Mononuclear cell (primary cell): ENCODE results near the gene AP4S1. TPM values are rescaled to one million over a fixed set of nuclear protein-coding genes. Genes with fewer than 3 reads are reported as not detected.
A peak's percentile ranks its signal among the peaks of the same experiment; 100 is the strongest.
"Not testable (repeated sequence)": the region's sequence is repeated elsewhere in the genome, so short reads cannot be mapped to it uniquely, and the experiment has no call there.

Experiments used
- H3K27me3 ChIP-seq: 2 replicates; pipeline ENCODE4 v1.6.0; 2011; ENCODE audit warnings: low read length, control low read depth; ENCODE audit not compliant: insufficient read depth
- H3K4me1 ChIP-seq: 2 replicates; pipeline ENCODE4 v1.5.1; 2011; ENCODE audit warnings: mild to moderate bottlenecking, low read length, control low read depth; ENCODE audit not compliant: insufficient read depth
- H3K4me3 ChIP-seq: 2 replicates; pipeline ENCODE4 v1.5.1; 2011; ENCODE audit warnings: mild to moderate bottlenecking, low read length, moderate library complexity
- H3K9me3 ChIP-seq: 2 replicates; pipeline ENCODE4 v1.5.1; 2011; ENCODE audit warnings: low read depth, mild to moderate bottlenecking, control low read depth, low read length
- total RNA-seq: library from RNA; depleted of rRNA; stranded (reverse); fragments of >200 nt; gene quantifications from one replicate; pipeline ENCODE4 v1.2.3, GENCODE V29; 2012

The AP4S1 gene
- total RNA-seq, 1 donor = 13.0 TPM

DNA sequence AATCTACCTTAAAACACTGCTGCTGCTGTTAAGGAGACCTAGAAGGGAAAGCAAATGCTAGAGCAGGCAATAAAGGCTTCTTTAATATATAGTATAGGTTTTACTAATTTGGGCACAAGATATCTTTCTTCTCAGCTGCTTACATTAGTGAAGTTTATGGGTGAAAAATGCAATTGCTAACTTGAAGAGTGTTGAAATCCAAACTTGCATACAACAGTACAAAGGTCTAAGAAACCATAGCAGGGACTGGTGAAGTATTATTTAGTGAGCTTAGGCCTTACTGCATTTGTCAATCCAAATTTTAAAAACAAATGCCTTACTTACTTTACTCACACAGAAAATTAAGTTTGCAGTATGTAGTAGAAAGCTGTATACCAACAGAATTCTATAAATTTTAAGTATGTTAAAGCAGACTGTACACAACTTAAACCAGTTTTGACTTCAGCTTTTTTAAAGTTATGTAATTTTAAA is 1.4 kb upstream of the AP4S1 start:
- H3K9me3 ChIP-seq = no peaks in the 10 kb centered on the region
- peaks cover 18% of the 10 kb centered on the region for H3K4me1 ChIP-seq
- H3K27me3 ChIP-seq = no peaks in the 10 kb centered on the region
- no peak overlapping the region for H3K4me3 ChIP-seq

DNA sequence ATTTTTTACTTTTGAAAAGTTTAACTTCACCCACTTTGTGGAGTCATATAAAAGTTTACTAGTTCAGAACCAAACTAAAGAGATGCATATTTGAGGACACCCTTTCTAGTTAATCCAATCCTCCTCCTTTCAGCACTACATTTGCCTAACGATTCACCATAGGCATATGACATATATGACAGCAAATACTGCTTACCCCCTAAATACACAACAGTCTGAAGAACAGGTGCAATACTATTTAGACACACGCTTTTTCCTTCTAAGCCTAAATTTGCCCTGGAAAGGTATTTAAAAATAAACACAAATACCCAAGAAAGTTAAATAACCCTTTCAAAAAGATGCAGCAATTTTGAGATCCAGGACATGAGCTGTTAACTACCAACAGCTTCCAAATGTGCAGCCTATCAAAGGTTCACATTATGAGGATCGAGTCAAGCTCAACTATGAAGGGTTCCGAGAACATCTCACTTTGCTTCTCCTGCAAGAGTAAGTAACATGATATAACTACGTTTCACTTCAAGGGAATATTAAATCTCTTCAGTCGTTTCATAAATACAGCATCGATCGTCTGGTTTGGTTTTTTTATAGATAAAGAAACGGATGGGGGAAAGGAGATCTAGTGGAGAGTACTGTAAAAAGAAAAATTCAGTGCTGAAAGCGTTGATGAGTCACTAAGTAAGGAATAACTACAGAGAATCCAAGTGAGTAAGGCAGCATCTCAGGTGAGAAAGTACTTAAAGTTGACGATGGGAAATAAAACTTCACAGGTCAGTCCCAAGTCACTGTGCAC is 677 bp upstream of the AP4S1 start:
- peak overlapping the region; percentile 99 for H3K4me3 ChIP-seq
- no peaks in the 10 kb centered on the region for H3K9me3 ChIP-seq
- H3K27me3 ChIP-seq = no peaks in the 10 kb centered on the region
- peaks cover 18% of the 10 kb centered on the region for H3K4me1 ChIP-seq

GRCh38 chr14:31026077-31026449 is 614 bp downstream of the AP4S1 start, which contains the start of gene STRN3:
TSS of gene STRN3 (minus strand) at chr14:31026379. CDS start at chr14:31026185, 194 bp downstream.
- Histone ChIP-seq H3K4me1 (peaks cover 18% of the 10 kb centered on the region), H3K9me3 (no peaks in the 10 kb centered on the region), H3K4me3 (peak within 1 kb of the TSS; percentile 99), H3K27me3 (no peaks in the 10 kb centered on the region)

- H3K4me3 ChIP-seq = peak overlapping the region; percentile 99
- peaks cover 21% of the 10 kb centered on the region for H3K4me1 ChIP-seq
- H3K9me3 ChIP-seq = no peaks in the 10 kb centered on the region
- H3K27me3 ChIP-seq = no peaks in the 10 kb centered on the region
Measured at GRCh38 chr14:31026450-31027235, 1.2 kb downstream of the AP4S1 start.

GRCh38 chr14:31027847-31028246 is 2.4 kb downstream of the AP4S1 start:
- Histone ChIP-seq H3K4me1 (peaks cover 24% of the 10 kb centered on the region), H3K4me3 (no peak overlapping the region), H3K9me3 (no peaks in the 10 kb centered on the region), H3K27me3 (no peaks in the 10 kb centered on the region)

DNA sequence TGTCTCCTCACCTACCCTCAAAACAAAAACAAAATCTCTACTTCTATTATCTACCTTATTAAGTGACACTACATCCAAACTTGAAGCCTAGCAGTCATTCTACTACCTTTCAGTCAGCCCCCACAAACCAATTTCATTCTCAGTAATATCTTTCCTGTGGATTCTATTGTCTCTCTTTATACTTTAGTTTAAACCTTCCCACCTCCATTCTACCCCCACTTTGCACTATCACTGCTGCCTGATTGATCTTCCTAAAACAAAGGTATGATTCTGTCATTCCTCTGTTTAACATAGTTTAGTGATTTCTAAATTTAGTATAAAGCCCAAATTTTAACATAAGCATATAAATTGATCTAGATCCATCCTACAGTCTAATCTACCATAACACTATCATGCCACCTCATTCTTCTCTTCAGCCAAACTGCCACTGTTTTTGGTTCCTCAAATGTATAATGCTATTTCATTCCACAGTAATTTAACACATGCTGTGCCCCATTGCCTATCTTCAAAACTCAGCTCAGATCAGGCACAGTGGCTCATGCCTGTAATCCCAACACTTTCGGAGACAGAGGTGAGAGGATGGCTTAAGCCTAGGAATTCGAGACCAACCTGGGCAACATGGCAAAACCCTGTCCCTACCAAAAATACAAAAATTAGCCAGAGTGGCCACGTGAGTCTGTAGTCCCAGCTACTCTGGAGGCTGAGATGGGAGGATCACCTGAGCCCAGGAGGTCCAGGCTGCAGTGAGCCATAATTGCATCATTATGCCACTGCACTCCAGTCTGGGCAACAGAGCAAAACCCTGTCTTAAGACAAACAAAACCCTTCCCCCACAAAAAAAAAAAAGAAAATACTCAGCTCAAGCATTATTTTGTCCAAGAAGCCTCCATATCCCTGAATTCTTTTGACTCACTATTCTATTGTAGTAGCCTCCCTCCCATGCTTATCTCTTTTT is 3.8 kb downstream of the AP4S1 start:
- Histone ChIP-seq H3K27me3 (no peaks in the 10 kb centered on the region), H3K9me3 (no peaks in the 10 kb centered on the region)

GRCh38 chr14:31030469-31030868 is 5.0 kb downstream of the AP4S1 start:
- no peak overlapping the region for H3K4me3 ChIP-seq
- H3K4me1 ChIP-seq = peaks cover 14% of the 10 kb centered on the region
- H3K9me3 ChIP-seq = no peaks in the 10 kb centered on the region
- H3K27me3 ChIP-seq = no peaks in the 10 kb centered on the region

More for the DNA sequence above, 3.8 kb downstream of the AP4S1 start:
- Histone ChIP-seq H3K4me1 (peaks cover 24% of the 10 kb centered on the region), H3K4me3 (no peak overlapping the region)

GRCh38 chr14:31036552-31036951 is 11.1 kb downstream of the AP4S1 start:
- no peaks in the 10 kb centered on the region for H3K9me3 ChIP-seq
- H3K27me3 ChIP-seq = no peaks in the 10 kb centered on the region
- H3K4me1 ChIP-seq = peaks cover 4% of the 10 kb centered on the region
- no peak overlapping the region for H3K4me3 ChIP-seq

- H3K27me3 ChIP-seq = no peaks in the 10 kb centered on the region
- H3K4me1 ChIP-seq = no peaks in the 10 kb centered on the region
- no peaks in the 10 kb centered on the region for H3K9me3 ChIP-seq
- H3K4me3 ChIP-seq = no peak overlapping the region
Measured at GRCh38 chr14:31037709-31038221, 12.3 kb downstream of the AP4S1 start.

- Histone ChIP-seq H3K4me3 (no peak overlapping the region), H3K27me3 (no peaks in the 10 kb centered on the region), H3K4me1 (no peaks in the 10 kb centered on the region)
Measured at GRCh38 chr14:31038521-31039166, 13.2 kb downstream of the AP4S1 start.

DNA sequence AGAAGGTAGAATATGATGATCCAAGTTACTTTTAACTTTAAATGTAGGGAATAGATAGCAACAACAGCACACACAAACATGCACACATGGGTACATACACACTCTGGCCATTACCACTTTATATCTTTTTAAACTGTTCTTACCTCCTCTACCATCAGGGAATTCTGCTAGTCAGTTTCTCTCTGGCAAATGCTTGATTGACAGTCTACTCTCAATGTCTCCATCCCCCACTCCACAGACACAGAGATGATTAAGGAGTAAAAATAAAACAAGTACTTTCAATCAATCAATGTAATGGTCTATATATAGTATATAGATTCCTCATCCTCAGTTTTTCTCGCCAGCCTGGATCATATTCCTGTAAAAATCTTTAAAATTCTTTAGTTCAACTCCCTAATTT is 16.9 kb downstream of the AP4S1 start:
- Histone ChIP-seq H3K27me3 (no peaks in the 10 kb centered on the region), H3K4me1 (no peaks in the 10 kb centered on the region), H3K9me3 (no peaks in the 10 kb centered on the region), H3K4me3 (no peak overlapping the region)

More at GRCh38 chr14:31038521-31039166, 13.2 kb downstream of the AP4S1 start:
- no peaks in the 10 kb centered on the region for H3K9me3 ChIP-seq

DNA sequence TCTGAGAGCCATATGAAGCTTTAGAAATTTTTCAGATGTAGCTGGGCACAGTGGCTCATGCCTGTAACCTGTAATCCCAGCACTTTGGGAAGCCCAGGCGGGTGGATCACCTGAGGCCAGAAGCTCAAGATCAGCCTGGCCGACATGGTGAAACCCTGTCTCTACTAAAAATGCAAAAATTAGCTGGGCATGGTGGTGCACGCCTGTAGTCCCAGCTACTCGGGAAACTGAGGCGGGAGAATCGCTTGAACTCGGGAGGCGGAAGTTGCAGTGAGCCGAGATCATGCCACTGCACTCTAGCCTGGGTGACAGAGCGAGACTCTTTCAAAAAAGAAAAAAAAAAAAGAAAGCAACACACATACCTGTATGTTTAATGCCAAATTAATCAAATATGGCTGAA is 17.4 kb downstream of the AP4S1 start:
- not testable (repeated sequence) for H3K27me3 ChIP-seq, H3K9me3 ChIP-seq, H3K4me3 ChIP-seq, H3K4me1 ChIP-seq

DNA sequence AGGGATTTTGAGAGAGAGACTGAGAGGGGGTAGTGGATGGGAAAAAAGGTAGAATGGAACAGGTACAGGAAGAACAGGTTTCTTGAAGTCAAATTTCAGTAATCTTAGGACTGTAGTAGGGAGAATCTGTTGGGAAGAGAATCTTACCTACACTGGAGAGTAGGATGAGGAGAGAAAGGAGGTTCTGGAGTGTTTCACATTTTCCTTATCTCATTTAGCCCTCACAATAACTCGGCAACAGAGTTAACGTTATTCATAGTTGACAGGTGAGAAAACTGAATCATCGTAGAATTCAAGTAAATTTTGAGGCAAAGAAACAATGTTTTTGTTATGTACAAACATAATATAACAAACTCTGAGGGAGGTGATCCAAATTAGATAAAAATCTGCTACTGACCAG is 17.9 kb downstream of the AP4S1 start:
- Histone ChIP-seq H3K4me3 (no peak overlapping the region), H3K4me1 (no peaks in the 10 kb centered on the region), H3K27me3 (no peaks in the 10 kb centered on the region), H3K9me3 (no peaks in the 10 kb centered on the region)

GRCh38 chr14:31045501-31046080 is 20.1 kb downstream of the AP4S1 start:
- Histone ChIP-seq H3K9me3 (no peaks in the 10 kb centered on the region), H3K4me1 (no peaks in the 10 kb centered on the region), H3K4me3 (no peak overlapping the region), H3K27me3 (no peaks in the 10 kb centered on the region)
